ENCODE data around the gene SFMBT2.

GRCh38 chr10:7233259-7233991 is 177.4 kb downstream of the SFMBT2 start:
- TF ChIP-seq ZIK1 (CRISPR knock-in tag; IDR thresholded peaks at IDR 0.05; ENCODE audit: borderline replicate concordance, low read depth), result no peak
- TF ChIP-seq ZNF839 (CRISPR knock-in tag; IDR thresholded peaks at IDR 0.05; ENCODE audit: borderline replicate concordance), result no peak
- TF ChIP-seq RAD21 (CRISPR knock-in tag; IDR thresholded peaks at IDR 0.05), result no peak

All from HepG2 (cell line).